HG02884 (cell line): ENCODE measurements around the gene RTCB.
"Not testable (repeated sequence)": the region's sequence is repeated elsewhere in the genome, so short reads cannot be mapped to it uniquely, and the experiment has no call there.

Source experiments
- ATAC-seq: cut with Tn5 transposase; IDR thresholded peaks from one replicate; pipeline ENCODE4 v1.9.1; 2021; ENCODE audit warnings: mild to moderate bottlenecking, moderate library complexity; ENCODE audit not compliant: unreplicated experiment

RTCB gene

DNA sequence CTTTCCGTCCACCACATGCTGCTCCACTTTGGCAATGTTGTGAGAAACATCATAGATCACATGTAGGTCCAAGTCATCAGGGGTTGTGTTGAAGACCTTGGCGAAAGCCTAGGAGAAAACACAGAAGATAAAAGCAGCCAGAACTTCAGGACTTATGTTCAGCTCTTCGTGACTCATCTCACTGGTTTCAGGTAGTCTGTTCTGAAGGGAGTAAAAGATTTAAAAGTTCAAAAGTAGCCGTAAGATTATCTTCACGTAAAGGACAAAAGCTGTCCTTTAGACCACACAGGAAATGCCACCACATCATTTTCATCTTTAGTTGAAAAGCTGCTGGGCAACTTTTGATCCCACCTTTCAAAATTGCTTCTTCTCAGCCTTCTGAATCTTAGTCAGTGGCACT, 16.9 kb downstream of the RTCB start:
- ATAC-seq, result no peak

DNA sequence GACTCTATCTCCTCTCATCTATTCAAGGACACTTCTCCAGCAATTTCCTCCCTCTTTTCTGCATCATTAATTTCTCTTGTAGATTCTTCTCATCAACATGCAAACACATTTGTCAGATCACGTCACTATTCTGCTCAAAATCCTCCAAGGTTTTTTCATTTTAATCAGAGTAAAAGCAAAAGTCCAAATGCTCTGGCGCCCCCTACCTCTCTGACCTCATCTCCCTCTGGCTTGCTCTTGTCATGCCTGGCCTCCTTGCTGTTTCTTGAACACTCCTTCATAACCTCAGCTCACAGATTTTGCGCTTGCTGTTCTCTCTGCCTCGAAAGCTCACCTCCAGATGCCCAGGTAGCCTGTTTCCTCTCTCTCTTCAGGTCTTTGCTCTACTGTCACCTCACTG, 22.4 kb downstream of the RTCB start:
- ATAC-seq, result no peak

- ATAC-seq, result no peak
Observed at GRCh38 chr22:32385681-32386080, 26.4 kb downstream of the RTCB start.

GRCh38 chr22:32380991-32381390, 31.1 kb downstream of the RTCB start:
- no peak for ATAC-seq

- ATAC-seq, result no peak
Observed at GRCh38 chr22:32378707-32379272, 33.3 kb downstream of the RTCB start.

GRCh38 chr22:32376681-32377080, 35.4 kb downstream of the RTCB start:
- no peak for ATAC-seq

DNA sequence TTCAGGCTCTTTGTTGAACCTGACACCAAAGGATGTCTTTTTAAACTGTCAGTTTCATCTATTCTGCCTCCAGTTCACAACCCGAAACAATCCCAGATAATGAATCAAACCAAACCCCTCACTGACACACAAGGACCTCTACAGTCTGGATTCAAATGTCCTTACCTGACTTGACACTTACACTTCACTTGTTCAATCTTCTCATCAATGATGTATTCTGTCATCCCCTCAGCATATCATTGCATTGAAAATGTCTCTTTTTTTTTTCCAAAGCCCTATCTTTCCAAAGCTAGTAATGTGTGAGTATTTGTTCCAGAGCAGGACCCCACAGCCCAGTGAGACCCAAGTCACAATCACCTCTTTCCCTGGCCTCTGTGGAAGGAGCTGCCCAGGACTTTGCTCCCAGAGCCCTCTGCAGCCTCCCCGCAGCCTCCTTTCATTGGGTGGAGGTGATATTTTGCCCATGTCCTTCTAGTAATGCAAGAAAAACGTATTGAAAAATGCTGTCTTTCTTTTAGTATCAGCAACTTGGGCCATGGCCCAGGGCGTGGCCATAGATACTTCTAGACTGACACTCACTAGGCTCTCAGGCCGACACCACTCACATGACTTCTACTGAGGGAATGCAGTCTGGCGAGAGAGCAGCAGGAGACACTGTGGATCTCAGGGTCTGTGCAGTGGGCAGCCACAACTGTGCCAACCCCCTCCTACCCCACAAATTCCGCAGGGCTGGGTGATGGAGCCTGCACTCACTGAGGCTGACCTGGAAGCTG, 36.2 kb downstream of the RTCB start:
- ATAC-seq, result no peak

- no peak for ATAC-seq
Observed at GRCh38 chr22:32364210-32364609, 47.8 kb downstream of the RTCB start.

GRCh38 chr22:32361257-32361656, 50.8 kb downstream of the RTCB start:
- ATAC-seq, result no peak

DNA sequence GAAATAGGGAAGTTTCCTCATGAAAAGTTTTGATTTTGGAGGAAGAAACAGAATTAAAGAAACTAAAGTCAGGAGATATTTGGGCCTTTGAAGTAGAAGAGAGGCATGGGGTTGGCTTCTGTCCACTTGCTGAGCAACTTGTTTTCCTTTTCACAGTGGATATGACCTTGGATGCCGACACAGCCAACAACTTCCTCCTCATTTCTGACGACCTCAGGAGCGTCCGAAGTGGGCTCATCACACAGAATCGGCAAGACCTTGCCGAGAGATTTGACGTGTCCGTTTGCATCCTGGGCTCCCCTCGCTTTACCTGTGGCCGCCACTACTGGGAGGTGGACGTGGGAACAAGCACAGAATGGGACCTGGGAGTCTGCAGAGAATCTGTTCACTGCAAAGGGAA, 52.0 kb downstream of the RTCB start:
- ATAC-seq, result not testable (repeated sequence)

DNA sequence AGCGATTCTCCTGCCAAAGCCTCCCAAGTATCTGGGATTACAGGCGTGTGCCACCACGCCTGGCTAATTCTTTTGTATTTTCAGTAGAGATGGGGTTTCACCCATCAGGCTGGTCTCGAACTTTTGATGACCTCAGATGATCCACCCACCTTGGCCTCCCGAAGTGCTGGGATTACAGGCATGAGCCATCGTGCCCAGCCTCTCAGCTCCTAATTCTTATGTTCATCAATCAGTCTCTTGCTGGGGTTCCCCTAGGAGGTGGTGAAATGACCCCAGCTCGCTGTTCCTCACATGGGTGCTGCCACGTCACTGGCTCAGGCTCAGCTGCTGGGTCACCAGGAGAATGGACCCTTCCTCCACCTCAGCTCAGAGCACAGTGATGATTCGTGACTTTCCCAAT, 54.5 kb downstream of the RTCB start, which contains the start of gene RFPL3:
Gene RFPL3, plus strand, starts transcription at position 301 of the 400 bp plus-strand sequence. CDS start 205 bp downstream, outside the sequence.
- not testable (repeated sequence) for ATAC-seq

GRCh38 chr22:32355760-32356159, 56.3 kb downstream of the RTCB start:
- no peak for ATAC-seq

DNA sequence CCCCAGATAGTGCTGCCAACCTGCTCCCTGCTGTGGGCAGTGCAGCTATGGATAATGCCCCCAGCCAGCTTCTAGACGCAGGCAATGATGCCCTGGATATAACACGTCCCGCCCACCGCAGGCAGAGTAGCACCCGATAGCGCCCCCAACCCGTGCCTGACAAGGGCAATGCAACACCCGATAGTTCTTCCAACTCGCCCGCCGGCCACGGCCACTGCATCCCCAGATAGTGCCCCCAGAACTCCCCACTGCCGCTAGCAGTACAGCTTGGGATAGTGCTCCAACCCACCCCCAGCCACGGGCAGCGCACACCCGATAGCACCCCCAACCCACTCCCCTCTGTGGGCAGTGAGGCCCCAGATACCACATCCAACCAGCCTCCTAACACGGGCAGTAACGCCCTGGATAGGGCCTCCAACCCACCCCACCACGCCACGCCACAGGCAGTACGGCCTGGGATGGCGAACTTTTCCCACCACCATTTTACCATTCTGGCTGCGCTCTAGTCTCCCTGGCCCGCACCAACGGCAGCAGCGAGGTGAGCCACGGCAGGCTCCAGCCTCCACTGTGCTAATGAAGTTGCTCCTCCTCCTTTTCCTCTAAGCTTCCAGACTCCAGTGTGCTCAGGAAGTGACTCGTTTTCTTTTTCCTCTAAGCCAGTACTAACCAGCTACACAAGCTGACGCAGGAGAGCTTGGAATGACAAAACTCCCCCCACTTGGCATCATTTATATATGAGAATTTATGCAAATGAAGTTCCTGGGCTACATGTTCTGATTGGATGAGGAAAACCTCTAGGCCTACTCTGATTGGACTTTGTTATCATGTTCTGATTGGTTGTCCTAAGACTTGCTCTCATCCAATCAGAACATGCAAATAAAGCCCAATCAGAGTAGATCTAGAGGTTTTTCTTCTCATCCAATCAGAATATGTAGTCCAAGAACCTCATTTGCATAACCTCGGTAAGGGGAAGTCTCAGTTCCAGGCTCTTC, 57.4 kb downstream of the RTCB start:
- no peak for ATAC-seq

GRCh38 chr22:32353840-32354239, 58.2 kb downstream of the RTCB start:
- no peak for ATAC-seq

DNA sequence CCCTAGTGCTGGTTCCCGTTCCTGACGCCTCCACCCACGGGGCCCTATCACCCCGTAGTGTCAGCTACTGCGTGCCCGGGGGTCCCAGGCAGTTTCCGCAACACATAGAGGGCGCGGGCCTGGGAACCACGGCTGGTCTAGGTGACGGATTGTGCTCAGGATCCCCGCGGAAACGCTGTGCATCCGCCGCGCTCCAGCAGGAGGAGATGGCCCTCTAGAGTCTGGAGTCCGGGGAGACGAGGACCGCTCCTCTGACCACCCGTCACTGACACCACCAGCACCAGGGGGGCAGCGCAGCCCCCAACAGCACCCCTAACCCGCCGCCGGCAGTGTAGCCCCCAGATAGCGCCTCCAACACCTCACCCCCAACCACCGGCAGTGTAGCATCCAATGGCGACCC, 58.8 kb downstream of the RTCB start:
- no peak for ATAC-seq

DNA sequence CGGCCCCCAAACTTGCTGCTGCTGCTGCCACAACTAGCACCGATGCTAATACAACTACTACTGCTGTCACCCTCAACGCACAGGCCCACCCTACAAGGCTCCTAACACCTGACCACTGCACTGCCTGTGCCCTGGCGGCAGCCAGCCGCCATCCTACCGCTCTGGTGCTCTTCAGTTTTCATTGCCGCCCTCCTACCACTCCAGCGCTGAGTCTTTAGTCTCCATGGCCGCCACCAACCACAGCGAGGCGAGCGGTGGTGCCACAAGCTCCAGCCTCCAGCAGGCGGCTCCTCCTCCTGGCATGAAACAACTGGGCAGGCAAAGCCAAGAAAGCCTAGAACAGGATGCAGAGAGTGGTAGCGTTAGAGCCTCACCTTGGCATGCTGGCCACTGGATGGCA, 59.4 kb downstream of the RTCB start:
- no peak for ATAC-seq

DNA sequence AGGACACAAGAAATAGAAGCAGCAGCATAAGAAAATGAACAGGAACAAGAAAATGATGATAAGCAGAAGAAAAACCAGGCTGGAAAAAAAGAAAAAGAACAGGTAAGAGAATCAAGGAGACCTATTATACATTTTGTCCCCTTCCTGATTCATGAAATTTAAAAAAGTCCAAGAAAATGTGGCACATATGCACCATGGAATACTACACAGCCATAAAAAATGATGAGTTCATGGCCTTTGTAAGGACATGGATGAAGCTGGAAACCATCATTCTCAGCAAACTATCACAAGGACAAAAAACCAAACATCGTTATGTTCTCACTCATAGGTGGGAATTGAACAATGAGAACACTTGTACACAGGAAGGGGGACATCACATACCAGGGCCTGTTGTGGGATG, 60.2 kb downstream of the RTCB start:
- not testable (repeated sequence) for ATAC-seq

GRCh38 chr22:32348031-32348611, 63.9 kb downstream of the RTCB start:
- no peak for ATAC-seq

- no peak for ATAC-seq
Observed at GRCh38 chr22:32343941-32344340, 68.1 kb downstream of the RTCB start.

DNA sequence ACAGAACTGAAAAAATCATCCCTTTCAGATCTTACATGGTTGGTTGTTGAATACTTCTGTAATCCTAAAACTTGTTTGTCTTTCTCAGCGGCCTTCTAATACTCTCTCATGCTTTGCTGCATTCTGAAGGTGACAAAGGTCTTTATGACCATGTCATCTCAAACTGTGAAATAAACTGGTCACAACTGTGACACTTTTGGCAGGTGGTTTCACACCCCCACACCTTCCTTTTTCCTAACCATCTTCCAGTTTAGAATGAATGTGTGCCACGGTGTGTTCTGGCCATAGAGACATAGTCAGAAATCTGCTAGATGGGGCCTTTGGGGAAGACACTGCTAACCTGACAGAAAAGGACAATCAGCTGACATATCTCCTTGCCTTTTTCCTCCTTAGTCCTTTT, 69.1 kb downstream of the RTCB start:
- no peak for ATAC-seq

DNA sequence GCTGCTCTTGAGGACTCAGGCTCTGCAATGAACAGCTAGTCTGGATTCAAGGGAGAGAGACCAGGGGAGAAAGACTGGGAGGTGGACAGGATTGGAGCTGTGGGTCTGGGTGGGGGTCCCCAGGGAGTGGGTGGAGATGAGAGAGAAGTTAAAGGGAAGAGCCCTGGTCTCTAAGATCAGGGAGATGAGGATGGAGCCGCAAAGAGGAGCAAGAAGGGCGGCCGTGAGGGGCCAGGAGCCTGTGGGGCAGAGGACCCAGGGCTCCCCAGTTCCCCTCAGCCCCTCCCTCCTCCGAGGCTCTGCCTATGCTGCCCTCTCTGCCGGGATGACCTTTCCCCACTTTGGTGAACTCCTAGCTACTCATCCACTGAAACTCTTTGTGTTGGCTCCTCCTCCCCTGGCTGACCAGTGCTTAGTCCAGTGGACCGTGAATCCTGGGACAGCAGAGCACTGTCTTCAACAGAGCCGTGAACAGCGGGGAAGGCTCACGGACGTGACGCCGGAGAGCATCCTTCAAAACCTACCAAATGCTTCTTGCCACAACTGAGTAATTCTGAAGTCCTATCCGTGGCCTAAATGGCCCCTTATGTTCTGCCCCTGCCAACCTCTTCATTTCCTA, 70.8 kb downstream of the RTCB start:
- no peak for ATAC-seq
